ENCODE measurements around the gene DHDDS.

The DHDDS gene

DNA sequence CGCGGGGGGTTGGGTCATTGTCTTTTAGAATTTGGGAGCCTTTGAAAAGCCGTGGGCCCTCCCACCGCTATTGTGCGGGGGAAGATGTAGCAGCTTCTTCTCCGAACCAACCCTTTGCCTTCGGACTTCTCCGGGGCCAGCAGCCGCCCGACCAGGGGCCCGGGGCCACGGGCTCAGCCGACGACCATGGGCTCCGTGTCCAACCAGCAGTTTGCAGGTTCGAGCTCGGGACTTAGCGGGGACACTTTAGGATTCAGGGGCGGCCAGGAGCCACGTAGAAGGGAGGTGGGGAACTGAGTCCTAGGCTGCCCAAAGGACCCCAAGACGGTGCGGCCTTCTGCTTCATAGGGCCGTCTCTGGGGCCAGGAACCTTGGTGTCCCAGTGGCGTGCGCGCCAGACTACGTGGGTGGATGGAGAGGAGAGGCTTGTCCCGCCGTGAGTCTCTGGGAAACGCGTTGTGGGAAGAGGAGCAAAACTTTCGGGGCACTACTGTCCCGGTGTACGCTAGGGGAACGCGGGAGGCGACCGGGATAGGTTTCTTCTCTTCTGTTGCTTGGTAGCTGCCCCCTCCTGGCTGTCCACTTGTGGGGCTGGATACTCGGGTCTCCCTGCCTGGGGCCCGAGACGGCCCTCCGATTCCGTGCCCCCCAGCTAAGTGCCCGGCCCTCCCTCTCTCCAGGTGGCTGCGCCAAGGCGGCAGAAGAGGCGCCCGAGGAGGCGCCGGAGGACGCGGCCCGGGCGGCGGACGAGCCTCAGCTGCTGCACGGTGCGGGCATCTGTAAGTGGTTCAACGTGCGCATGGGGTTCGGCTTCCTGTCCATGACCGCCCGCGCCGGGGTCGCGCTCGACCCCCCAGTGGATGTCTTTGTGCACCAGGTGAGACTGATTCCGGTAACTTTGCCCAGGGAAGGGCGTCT, 21.2 kb upstream of the DHDDS start, which contains the start of gene LIN28A:
LIN28A (plus strand) TSS at position 112 of the 918 bp plus-strand sequence; CDS start at position 187, 75 bp downstream.
- H2BK120ac ChIP-seq (ENCODE audit: low read depth, low read length): peak within 1 kb of the TSS; percentile 99
- H3K4me3 ChIP-seq (ENCODE audit: low read length in 2 of 2): peak within 1 kb of the TSS; percentile 93 to 97
- H4K91ac ChIP-seq (ENCODE audit: low read depth, low read length, poor library complexity): peak within 1 kb of the TSS; percentile 96
- H3K18ac ChIP-seq (ENCODE audit: low read length): peak within 1 kb of the TSS; percentile 100
- no peaks in the 10 kb centered on the region for H3K27me3 ChIP-seq (ENCODE audit: control insufficient read depth in 3 of 3, insufficient read depth in 3 of 3, low read depth in 1 of 3, low read length in 3 of 3)
- DNase-seq (ENCODE audit: low spot score): no peak
- peak within 1 kb of the TSS; percentile 97 for H3K14ac ChIP-seq (ENCODE audit: low read length)
- no peaks in the 10 kb centered on the region for H3K79me1 ChIP-seq (ENCODE audit: low read depth, low read length)
- peak within 1 kb of the TSS; percentile 100 for H3K4ac ChIP-seq (ENCODE audit: low read length)
- no peak within 1 kb of the TSS for H4K8ac ChIP-seq (ENCODE audit: low read depth, low read length)
- H3K27ac ChIP-seq (replicated peaks; ENCODE audit: low read length): peak within 1 kb of the TSS; percentile 99
- peak within 1 kb of the TSS; percentile 100 for H2BK5ac ChIP-seq (ENCODE audit: low read length)
- peak within 1 kb of the TSS; percentile 100 for H2AK5ac ChIP-seq (ENCODE audit: low read depth, low read length)
- peaks cover 6 to 42% of the 10 kb centered on the region in 2 donors for H3K36me3 ChIP-seq (replicated peaks in 1 of 2; ENCODE audit: control insufficient read depth in 2 of 2, insufficient read depth in 2 of 2, low read length in 2 of 2)
- peak within 1 kb of the TSS; percentile 86 for H2AFZ ChIP-seq (ENCODE audit: low read length)
- WGBS, 2 donors (ENCODE audit: extremely low coverage in 2 of 2, insufficient read length in 2 of 2, insufficient replicate concordance in 1 of 2): no CpG with 5 or more reads among the region's 70 CpGs
- peak within 1 kb of the TSS; percentile 99 for H2BK12ac ChIP-seq (ENCODE audit: low read length)
- peaks cover 4 to 20% of the 10 kb centered on the region in 2 donors for H3K4me1 ChIP-seq (ENCODE audit: control insufficient read depth in 2 of 2, insufficient read depth in 1 of 2, low read depth in 1 of 2, low read length in 2 of 2)
- H2BK15ac ChIP-seq (ENCODE audit: low read length): peak within 1 kb of the TSS; percentile 99
- peak within 1 kb of the TSS; percentile 99 for H3K9ac ChIP-seq (ENCODE audit: low read depth, low read length, poor library complexity)
- H3K9me3 ChIP-seq (replicated peaks in 1 of 2; ENCODE audit: control insufficient read depth in 2 of 2, insufficient read depth in 1 of 2, low read depth in 1 of 2, low read length in 2 of 2): peaks cover 0 to 1% of the 10 kb centered on the region in 2 donors
- peak within 1 kb of the TSS; percentile 95 for H3K4me2 ChIP-seq (ENCODE audit: insufficient read depth, low read length, poor library complexity, severe bottlenecking)
- peak within 1 kb of the TSS; percentile 87 for H3K23ac ChIP-seq (ENCODE audit: low read depth, low read length, poor library complexity)

DNA sequence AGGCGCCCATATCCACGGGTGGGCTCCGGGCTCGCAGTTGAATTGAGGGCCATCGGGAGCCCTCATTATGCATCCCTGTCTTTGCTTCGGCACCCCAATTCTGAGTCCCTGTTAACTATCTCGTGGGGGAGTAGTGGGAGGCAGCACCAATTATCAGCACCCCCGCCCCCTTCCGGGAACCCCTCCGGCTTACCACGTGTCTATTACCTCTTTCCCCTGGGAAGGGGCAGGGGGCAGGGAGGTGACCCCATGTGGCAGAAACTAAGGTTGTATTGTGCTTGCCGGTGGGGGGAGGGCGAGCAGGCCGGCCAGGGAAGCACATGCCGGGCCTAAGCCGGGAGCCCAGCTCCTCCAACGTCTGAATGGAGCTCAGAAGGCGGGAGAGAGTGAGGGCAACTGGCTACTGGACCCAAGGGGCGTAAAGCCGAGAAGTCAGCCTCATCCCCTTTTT, 20.5 kb upstream of the DHDDS start:
- Histone ChIP-seq H3K36me3 (replicated peaks in 1 of 2; ENCODE audit: control insufficient read depth in 2 of 2, insufficient read depth in 2 of 2, low read length in 2 of 2) (peaks cover 8 to 49% of the 10 kb centered on the region in 2 donors), H3K4me2 (ENCODE audit: insufficient read depth, low read length, poor library complexity, severe bottlenecking) (peak overlapping the region; percentile 74), H3K27me3 (ENCODE audit: control insufficient read depth in 3 of 3, insufficient read depth in 3 of 3, low read depth in 1 of 3, low read length in 3 of 3) (no peaks in the 10 kb centered on the region)

DNA sequence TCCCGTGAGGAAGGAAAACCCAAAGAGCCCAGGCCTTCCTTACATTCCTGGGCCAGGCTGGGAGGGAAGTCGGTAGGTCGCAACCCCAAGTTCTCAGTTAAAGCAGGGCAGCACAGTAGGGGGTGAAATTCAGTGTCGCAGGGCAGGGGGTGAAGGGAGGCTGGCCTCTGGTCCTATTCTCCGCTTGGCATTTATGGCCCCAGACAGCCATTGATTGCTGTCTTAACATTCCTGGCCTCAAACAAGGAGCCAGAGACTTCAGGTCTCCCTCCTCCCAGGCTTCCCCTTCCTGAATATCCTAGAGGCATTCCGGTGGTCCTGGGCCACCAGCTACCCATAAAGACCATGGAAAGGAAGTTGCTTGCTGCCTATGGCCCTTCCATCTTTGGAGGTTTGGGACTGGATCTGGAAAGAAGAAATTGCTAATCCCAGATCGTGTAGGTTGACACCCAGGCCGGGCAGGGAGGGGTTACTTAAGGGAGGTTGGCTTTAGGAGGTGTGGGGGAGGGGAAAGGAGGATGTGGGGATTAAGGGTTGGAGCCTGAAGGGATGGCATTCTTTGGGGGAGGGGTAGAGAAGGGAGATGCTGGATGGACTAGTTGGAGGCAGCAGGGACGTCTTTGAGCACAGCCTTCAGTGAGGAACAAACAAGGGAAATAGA, 19.8 kb upstream of the DHDDS start:
- Histone ChIP-seq H3K79me1 (ENCODE audit: low read depth, low read length) (no peaks in the 10 kb centered on the region), H3K27me3 (ENCODE audit: control insufficient read depth in 3 of 3, insufficient read depth in 3 of 3, low read depth in 1 of 3, low read length in 3 of 3) (no peaks in the 10 kb centered on the region), H2BK5ac (ENCODE audit: low read length) (peak overlapping the region; percentile 100), H3K4ac (ENCODE audit: low read length) (no peak overlapping the region), H3K36me3 (replicated peaks in 1 of 2; ENCODE audit: control insufficient read depth in 2 of 2, insufficient read depth in 2 of 2, low read length in 2 of 2) (peaks cover 8 to 55% of the 10 kb centered on the region in 2 donors), H2BK15ac (ENCODE audit: low read length) (no peak overlapping the region), H3K9ac (ENCODE audit: low read depth, low read length, poor library complexity) (peak overlapping the region; percentile 99), H3K18ac (ENCODE audit: low read length) (peak overlapping the region; percentile 100), H3K4me2 (ENCODE audit: insufficient read depth, low read length, poor library complexity, severe bottlenecking) (peak overlapping the region; percentile 74), H3K27ac (replicated peaks; ENCODE audit: low read length) (peak overlapping the region; percentile 94), H2AK5ac (ENCODE audit: low read depth, low read length) (peak overlapping the region; percentile 23), H2AFZ (ENCODE audit: low read length) (no peak overlapping the region), H2BK120ac (ENCODE audit: low read depth, low read length) (no peak overlapping the region), H3K9me3 (replicated peaks in 1 of 2; ENCODE audit: control insufficient read depth in 2 of 2, insufficient read depth in 1 of 2, low read depth in 1 of 2, low read length in 2 of 2) (peaks cover 0 to 1% of the 10 kb centered on the region in 2 donors), H4K8ac (ENCODE audit: low read depth, low read length) (no peak overlapping the region), H4K91ac (ENCODE audit: low read depth, low read length, poor library complexity) (no peak overlapping the region), H3K4me1 (ENCODE audit: control insufficient read depth in 2 of 2, insufficient read depth in 1 of 2, low read depth in 1 of 2, low read length in 2 of 2) (peaks cover 4 to 23% of the 10 kb centered on the region in 2 donors), H2BK12ac (ENCODE audit: low read length) (no peak overlapping the region), H3K14ac (ENCODE audit: low read length) (no peak overlapping the region), H3K23ac (ENCODE audit: low read depth, low read length, poor library complexity) (peak overlapping the region; percentile 3), H3K4me3 (ENCODE audit: low read length in 2 of 2) (peak overlapping the region; percentile 93 to 97)
- WGBS, 2 donors (ENCODE audit: extremely low coverage in 2 of 2, insufficient read length in 2 of 2, insufficient replicate concordance in 1 of 2): no CpG with 5 or more reads among the region's 9 CpGs
- peak; percentile 86 for DNase-seq (ENCODE audit: low spot score)

More for the DNA sequence above, 20.5 kb upstream of the DHDDS start:
- Histone ChIP-seq H2BK120ac (ENCODE audit: low read depth, low read length) (peak overlapping the region; percentile 99), H3K14ac (ENCODE audit: low read length) (peak overlapping the region; percentile 97), H3K18ac (ENCODE audit: low read length) (peak overlapping the region; percentile 100), H3K79me1 (ENCODE audit: low read depth, low read length) (no peaks in the 10 kb centered on the region), H4K91ac (ENCODE audit: low read depth, low read length, poor library complexity) (no peak overlapping the region), H3K23ac (ENCODE audit: low read depth, low read length, poor library complexity) (peak overlapping the region; percentile 11), H2AFZ (ENCODE audit: low read length) (no peak overlapping the region), H2BK12ac (ENCODE audit: low read length) (no peak overlapping the region), H3K9ac (ENCODE audit: low read depth, low read length, poor library complexity) (peak overlapping the region; percentile 99), H3K4me3 (ENCODE audit: low read length in 2 of 2) (peak overlapping the region; percentile 93 to 97), H3K4ac (ENCODE audit: low read length) (peak overlapping the region; percentile 31), H4K8ac (ENCODE audit: low read depth, low read length) (no peak overlapping the region), H3K9me3 (replicated peaks in 1 of 2; ENCODE audit: control insufficient read depth in 2 of 2, insufficient read depth in 1 of 2, low read depth in 1 of 2, low read length in 2 of 2) (peaks cover 0 to 1% of the 10 kb centered on the region in 2 donors), H2BK5ac (ENCODE audit: low read length) (peak overlapping the region; percentile 100), H3K4me1 (ENCODE audit: control insufficient read depth in 2 of 2, insufficient read depth in 1 of 2, low read depth in 1 of 2, low read length in 2 of 2) (peaks cover 4 to 20% of the 10 kb centered on the region in 2 donors), H2AK5ac (ENCODE audit: low read depth, low read length) (peak overlapping the region; percentile 100), H3K27ac (replicated peaks; ENCODE audit: low read length) (peak overlapping the region; percentile 94), H2BK15ac (ENCODE audit: low read length) (peak overlapping the region; percentile 99)
- no CpG with 5 or more reads among the region's 20 CpGs for WGBS, 2 donors (ENCODE audit: extremely low coverage in 2 of 2, insufficient read length in 2 of 2, insufficient replicate concordance in 1 of 2)
- DNase-seq (ENCODE audit: low spot score): no peak
